T-helper 2 cell treated with Interferon-gamma antibody and Interleukin-4, amounts not matched to agents 5 μg/mL and 100 μg/mL, for 36 hours (primary cell): Measurements from ENCODE around the gene SLC22A17.

Experiments
- DNase-seq: peaks from one replicate; pipeline ENCODE4 v3.0.0; 2021; ENCODE audit warnings: low spot score
- H3K27ac Mint-ChIP-seq: one replicate; pipeline ENCODE4 v1.8.0; 2021; ENCODE audit warnings: mild to moderate bottlenecking, mixed read lengths
- H3K27me3 Mint-ChIP-seq: one replicate; pipeline ENCODE4 v1.8.0; 2021; ENCODE audit warnings: low read depth, mixed read lengths
- H3K36me3 Mint-ChIP-seq: one replicate; pipeline ENCODE4 v1.8.0; 2021; ENCODE audit warnings: low read depth, mixed read lengths
- H3K4me1 Mint-ChIP-seq: one replicate; pipeline ENCODE4 v1.8.0; 2021; ENCODE audit warnings: low read depth, mixed read lengths
- H3K4me3 Mint-ChIP-seq: one replicate; pipeline ENCODE4 v1.8.0; 2022; ENCODE audit warnings: mild to moderate bottlenecking, moderate library complexity, mixed read lengths
- H3K9me3 Mint-ChIP-seq: one replicate; pipeline ENCODE4 v1.8.0; 2021; ENCODE audit warnings: mixed read lengths

The SLC22A17 gene

GRCh38 chr14:23306412-23307145, 46.1 kb downstream of the SLC22A17 start, which contains the start of gene BCL2L2:
BCL2L2 (plus strand) TSS chr14:23306833; CDS start chr14:23307768, 935 bp downstream.
- Mint-ChIP-seq H3K9me3 (no peaks in the 10 kb centered on the region), H3K27ac (peak within 1 kb of the TSS; percentile 81), H3K36me3 (no peaks in the 10 kb centered on the region), H3K4me3 (peak within 1 kb of the TSS; percentile 77), H3K27me3 (peaks cover 6% of the 10 kb centered on the region), H3K4me1 (peaks cover 26% of the 10 kb centered on the region)
- DNase-seq, result peak; percentile 39

DNA sequence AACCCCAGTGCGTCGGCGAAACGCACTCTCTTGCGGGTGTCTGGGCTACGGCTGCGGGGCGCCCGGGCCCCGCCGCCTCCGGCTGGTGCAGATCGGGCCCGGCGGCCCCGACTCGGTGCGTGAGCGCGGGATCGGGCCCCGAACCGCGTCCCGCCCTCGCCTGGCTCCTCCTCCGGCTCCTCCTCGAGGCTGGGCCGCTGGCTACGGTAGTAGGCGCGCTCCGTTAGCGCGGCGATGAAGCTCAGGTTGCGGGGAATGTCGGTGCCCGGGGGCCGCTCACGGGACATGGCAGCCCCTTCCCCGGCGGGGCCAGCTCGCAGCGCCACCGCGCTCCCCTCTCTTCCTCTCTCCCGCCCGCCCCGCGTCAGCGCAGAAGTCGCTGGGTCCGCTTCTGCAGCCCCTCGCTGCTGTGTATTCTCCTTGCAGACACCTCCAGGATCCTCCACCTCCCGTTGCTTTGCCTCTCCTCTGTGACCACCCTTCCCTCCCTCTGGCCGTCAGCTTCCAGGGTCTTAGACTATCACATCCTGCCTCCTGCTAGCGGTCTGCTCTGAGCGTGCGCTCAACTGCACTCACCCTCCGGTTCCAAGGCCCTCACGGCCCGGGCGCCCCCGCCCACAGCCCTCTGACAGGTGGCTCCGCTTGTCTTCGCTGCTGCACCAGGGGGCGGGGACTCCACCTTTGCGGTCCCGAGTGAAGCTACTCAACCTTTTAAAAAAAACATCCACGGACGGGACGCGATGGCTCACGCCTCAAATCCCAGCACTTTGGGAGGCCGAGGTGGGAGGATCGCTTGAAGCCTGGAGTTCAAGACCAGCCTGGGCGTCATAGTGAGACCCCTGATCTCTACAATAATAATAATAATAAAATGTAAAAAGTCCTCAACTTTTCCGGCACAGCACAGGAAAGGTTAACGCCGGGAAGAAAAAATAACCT, 50.1 kb downstream of the SLC22A17 start, which contains the start of gene PPP1R3E:
Gene PPP1R3E, minus strand, starts transcription at position 570 of the 936 bp plus-strand sequence. Its CDS starts 283 bp downstream, at position 287.
- Mint-ChIP-seq H3K4me3 (peak within 1 kb of the TSS; percentile 100), H3K4me1 (peaks cover 33% of the 10 kb centered on the region), H3K36me3 (peaks cover 14% of the 10 kb centered on the region), H3K27me3 (peaks cover 6% of the 10 kb centered on the region), H3K27ac (peak within 1 kb of the TSS; percentile 100), H3K9me3 (no peaks in the 10 kb centered on the region)
- DNase-seq, result peak; percentile 85

DNA sequence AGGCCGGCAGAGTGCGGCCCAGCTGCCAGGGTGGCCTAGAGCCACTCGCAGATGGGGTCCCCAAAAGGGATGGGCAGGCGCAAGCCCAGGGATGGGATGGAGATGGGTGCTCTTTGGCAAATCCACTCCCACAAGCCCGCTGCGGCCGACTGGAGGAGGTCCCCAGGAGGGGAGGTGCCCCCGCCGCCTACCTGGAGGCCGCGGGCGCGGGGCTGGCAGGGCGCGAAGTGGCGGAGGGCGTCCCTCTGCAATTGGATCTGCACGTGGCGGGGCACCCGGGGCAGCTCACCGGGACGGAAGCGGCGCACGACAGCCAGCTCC, 50.8 kb downstream of the SLC22A17 start:
- peak overlapping the region; percentile 97 for H3K27ac Mint-ChIP-seq
- H3K9me3 Mint-ChIP-seq, result no peaks in the 10 kb centered on the region
- peaks cover 3% of the 10 kb centered on the region for H3K27me3 Mint-ChIP-seq
- H3K4me3 Mint-ChIP-seq, result peak overlapping the region; percentile 92
- no peak for DNase-seq
- H3K36me3 Mint-ChIP-seq, result peaks cover 17% of the 10 kb centered on the region
- H3K4me1 Mint-ChIP-seq, result peaks cover 28% of the 10 kb centered on the region

DNA sequence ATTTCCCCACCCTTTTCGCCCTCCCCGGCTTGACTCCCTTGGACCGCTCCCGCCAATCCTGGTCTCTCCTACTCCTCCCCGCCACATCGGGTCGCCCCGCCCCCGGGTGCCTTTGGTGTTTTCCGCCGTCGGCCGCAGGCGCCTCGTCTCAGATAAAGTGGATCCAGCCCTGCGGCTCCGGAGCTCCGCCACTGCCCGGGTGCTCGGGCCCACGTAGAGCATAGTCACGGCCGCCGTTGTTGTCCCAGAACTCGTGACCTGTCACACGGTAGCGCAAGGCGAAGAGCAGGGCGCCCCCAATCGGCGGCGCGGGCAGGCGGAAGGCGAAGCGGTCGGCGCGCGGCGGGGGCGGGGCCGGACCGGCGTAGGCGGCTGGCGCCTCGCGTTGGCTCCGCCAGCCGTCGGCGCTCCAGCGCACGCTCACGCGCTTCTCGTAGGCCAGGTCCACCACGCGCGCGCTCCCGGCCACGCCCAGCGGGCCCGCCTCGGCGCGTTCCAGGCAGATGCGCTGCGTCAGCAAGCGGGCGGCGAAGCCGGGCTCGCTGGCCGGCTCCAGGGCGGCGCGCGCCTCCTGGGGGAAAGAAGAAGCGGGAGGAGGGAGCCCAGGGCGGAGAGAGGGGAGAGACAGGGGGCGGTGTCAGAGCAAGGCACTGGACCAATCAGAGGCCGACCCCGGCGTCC, 51.3 kb downstream of the SLC22A17 start:
- Mint-ChIP-seq H3K27ac (peak overlapping the region; percentile 97), H3K36me3 (peaks cover 21% of the 10 kb centered on the region), H3K9me3 (no peaks in the 10 kb centered on the region), H3K4me1 (peaks cover 28% of the 10 kb centered on the region), H3K4me3 (peak overlapping the region; percentile 93), H3K27me3 (peaks cover 3% of the 10 kb centered on the region)
- DNase-seq, result peak; percentile 100

DNA sequence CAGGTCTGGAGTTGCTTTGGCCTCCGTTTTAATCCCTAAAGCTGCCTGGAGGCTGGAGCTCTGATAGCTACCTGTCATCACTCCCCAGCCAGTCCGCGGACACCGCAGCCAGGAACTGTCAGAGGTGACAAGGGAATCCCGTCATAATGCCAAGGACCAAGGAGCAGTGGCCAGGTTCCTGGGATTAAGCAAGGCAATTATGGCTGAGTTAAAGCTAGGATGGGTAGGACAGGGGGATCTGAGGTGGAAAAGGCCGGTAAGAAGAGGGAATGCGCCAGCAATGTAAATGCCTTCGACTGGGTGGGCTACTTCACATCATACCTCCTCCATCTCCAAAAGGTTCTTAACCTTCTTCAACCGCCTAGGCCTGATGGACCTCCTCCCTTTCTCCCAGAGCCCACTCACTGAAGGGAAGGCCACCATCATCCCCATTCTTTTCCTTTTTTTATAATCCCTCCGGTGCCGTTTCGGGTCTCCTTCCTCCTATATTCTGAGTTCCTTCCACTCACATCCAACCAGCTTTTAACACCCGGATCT, 51.9 kb downstream of the SLC22A17 start:
- H3K4me1 Mint-ChIP-seq, result peaks cover 23% of the 10 kb centered on the region
- H3K36me3 Mint-ChIP-seq, result peaks cover 21% of the 10 kb centered on the region
- no peaks in the 10 kb centered on the region for H3K9me3 Mint-ChIP-seq
- H3K27me3 Mint-ChIP-seq, result peaks cover 3% of the 10 kb centered on the region
- peak overlapping the region; percentile 93 for H3K4me3 Mint-ChIP-seq
- DNase-seq, result no peak
- peak overlapping the region; percentile 96 for H3K27ac Mint-ChIP-seq

DNA sequence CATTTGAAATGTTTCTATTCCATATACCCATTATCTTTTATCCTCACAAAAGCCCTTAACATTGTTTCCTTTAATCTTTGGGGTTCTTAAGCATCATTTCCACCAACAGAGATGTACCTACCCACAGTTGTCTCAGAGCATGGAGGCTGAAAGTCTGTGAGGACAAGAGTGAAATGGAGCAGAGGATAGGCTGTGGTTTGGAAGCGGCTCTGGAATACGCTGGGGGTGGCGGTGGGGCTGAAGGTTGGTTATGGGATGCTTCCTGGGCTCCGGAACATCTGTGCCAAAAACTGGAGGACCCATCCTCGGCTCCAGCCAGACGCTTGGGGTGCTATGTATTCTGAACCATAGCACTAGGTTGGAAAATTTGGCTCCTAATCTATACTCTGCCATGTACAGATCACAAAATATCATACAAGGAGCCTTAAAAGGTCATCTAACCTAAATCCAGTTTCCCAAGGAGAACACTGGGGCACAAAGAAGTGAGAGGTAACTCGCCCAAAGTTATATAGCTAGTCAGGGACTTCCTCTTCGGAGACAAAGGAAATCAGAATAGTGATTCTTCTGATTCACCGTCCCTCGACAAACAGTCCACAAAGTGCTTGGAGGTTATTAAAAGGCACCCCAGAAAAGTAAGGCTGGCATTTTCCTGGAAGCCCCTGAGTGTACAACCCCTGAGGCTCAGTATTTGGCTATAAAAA, 52.6 kb downstream of the SLC22A17 start:
- Mint-ChIP-seq H3K36me3 (peaks cover 24% of the 10 kb centered on the region), H3K27ac (peak overlapping the region; percentile 96), H3K27me3 (peaks cover 3% of the 10 kb centered on the region), H3K4me3 (peak overlapping the region; percentile 93), H3K4me1 (peaks cover 24% of the 10 kb centered on the region), H3K9me3 (no peaks in the 10 kb centered on the region)
- no peak for DNase-seq

DNA sequence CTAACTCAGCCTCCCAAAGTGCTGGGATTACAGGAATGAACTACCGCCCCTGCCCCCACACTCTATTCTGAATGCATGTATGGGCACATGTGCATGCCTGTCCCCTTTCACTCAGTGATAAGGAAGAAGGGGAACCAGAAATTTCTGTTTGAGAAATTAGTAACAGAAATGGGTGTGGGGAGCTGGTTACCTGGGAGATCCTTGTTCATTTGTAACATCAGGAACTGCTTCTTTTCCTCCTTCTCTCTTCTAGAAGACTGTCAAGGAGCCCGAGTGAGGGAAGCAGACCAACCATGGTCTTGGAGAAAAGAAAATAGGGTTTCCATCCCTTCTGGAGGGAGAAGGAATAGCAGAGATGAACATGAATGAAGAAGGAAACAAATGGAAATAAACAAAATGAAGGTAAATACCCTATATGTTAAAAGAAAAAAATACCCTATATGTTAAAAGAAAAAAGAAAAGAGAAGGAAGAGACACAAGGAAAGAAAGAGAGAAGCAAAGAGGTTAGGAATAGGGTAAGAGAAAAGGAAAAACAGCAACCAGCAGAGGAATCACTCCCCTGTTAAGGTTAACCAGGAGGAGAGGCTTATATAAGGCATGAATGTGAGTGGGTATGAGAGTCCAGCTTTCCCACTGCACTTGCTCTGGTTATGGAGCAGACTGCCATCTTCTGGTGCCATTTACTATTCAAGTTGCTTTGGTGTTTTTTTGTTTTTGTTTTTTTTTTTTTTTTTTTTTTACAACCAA, 53.3 kb downstream of the SLC22A17 start:
- Mint-ChIP-seq H3K27ac (peak overlapping the region; percentile 70), H3K36me3 (peaks cover 24% of the 10 kb centered on the region), H3K4me3 (peak overlapping the region; percentile 57), H3K27me3 (no peaks in the 10 kb centered on the region), H3K9me3 (no peaks in the 10 kb centered on the region), H3K4me1 (peaks cover 27% of the 10 kb centered on the region)
- DNase-seq, result no peak

- Mint-ChIP-seq H3K9me3 (no peaks in the 10 kb centered on the region), H3K36me3 (peaks cover 24% of the 10 kb centered on the region), H3K4me3 (no peak overlapping the region), H3K27ac (no peak overlapping the region), H3K4me1 (peaks cover 25% of the 10 kb centered on the region), H3K27me3 (no peaks in the 10 kb centered on the region)
- DNase-seq, result no peak
These were observed 54.9 kb downstream of the SLC22A17 start for GRCh38 chr14:23297611-23298277.

- Mint-ChIP-seq H3K27ac (no peak overlapping the region), H3K4me1 (peaks cover 22% of the 10 kb centered on the region), H3K9me3 (no peaks in the 10 kb centered on the region), H3K36me3 (peaks cover 24% of the 10 kb centered on the region), H3K4me3 (no peak overlapping the region), H3K27me3 (no peaks in the 10 kb centered on the region)
- DNase-seq, result no peak
These were observed 55.6 kb downstream of the SLC22A17 start for GRCh38 chr14:23297096-23297495.
